ENCODE results near the gene OR10G3. TPM values are rescaled to one million over a fixed set of nuclear protein-coding genes. Genes with fewer than 3 reads are reported as not detected.

OR10G3 gene
- total and polyA plus RNA-seq, 2 of the 13 experiments (the other 11 are each of a cell fraction or from before 2014, with no cell fraction given), result not detected

GRCh38 chr14:21557084-21557901 is 22.6 kb downstream of the OR10G3 start (continued):
- TF ChIP-seq TP53 (CRISPR knock-in tag; conservative IDR thresholded peaks at IDR 0.05) (no peak), ZNF235 (CRISPR knock-in tag; IDR thresholded peaks at IDR 0.05; ENCODE audit: borderline replicate concordance) (no peak), DNMT3B (CRISPR knock-in tag; conservative IDR thresholded peaks at IDR 0.05) (0 out of 2 replicates have a peak, but pooled peaks have one; percentile 68), ZNF382 (CRISPR knock-in tag; IDR thresholded peaks at IDR 0.05; ENCODE audit: borderline replicate concordance) (no peak), ZNF670 (CRISPR knock-in tag; IDR thresholded peaks at IDR 0.05; ENCODE audit: borderline replicate concordance) (peak; percentile 23; the same call in 1 of the 2 replicates), MTF1 (CRISPR knock-in tag; IDR thresholded peaks at IDR 0.05) (no peak), SOX13 (IDR thresholded peaks at IDR 0.05) (0 out of 2 replicates have a peak, but pooled peaks have one; percentile 16), SOX13 (CRISPR knock-in tag; conservative IDR thresholded peaks at IDR 0.05 in 1 of 2, IDR thresholded peaks at IDR 0.05 in 1 of 2) (peak in 1 of 2 experiments; percentile 65; a peak in 1 of 4 replicates), XBP1 (CRISPR knock-in tag; IDR thresholded peaks at IDR 0.05) (no peak), ZSCAN9 (CRISPR knock-in tag; IDR thresholded peaks at IDR 0.05; ENCODE audit: borderline replicate concordance) (0 out of 2 replicates have a peak, but pooled peaks have one; percentile 46), SRY (CRISPR knock-in tag; IDR thresholded peaks at IDR 0.05) (no peak), ARNT (IDR thresholded peaks at IDR 0.05) (no peak), ZNF124 (CRISPR knock-in tag; IDR thresholded peaks at IDR 0.05) (no peak), JDP2 (CRISPR knock-in tag; IDR thresholded peaks at IDR 0.05; ENCODE audit: borderline replicate concordance) (no peak), FOXA3 (CRISPR knock-in tag; IDR thresholded peaks at IDR 0.05) (peak; percentile 52), BHLHE40 (IDR thresholded peaks at IDR 0.05; ENCODE audit: low read length) (peak; percentile 45; the same call in 1 of the 2 replicates), GTF3A (CRISPR knock-in tag; conservative IDR thresholded peaks at IDR 0.05) (no peak), HDAC6 (IDR thresholded peaks at IDR 0.05; ENCODE audit: low read depth, low read length) (no peak), ZEB1 (IDR thresholded peaks at IDR 0.05; ENCODE audit: insufficient replicate concordance, low read depth) (peak; percentile 64)
- TF ChIP-seq, protein P1, sequence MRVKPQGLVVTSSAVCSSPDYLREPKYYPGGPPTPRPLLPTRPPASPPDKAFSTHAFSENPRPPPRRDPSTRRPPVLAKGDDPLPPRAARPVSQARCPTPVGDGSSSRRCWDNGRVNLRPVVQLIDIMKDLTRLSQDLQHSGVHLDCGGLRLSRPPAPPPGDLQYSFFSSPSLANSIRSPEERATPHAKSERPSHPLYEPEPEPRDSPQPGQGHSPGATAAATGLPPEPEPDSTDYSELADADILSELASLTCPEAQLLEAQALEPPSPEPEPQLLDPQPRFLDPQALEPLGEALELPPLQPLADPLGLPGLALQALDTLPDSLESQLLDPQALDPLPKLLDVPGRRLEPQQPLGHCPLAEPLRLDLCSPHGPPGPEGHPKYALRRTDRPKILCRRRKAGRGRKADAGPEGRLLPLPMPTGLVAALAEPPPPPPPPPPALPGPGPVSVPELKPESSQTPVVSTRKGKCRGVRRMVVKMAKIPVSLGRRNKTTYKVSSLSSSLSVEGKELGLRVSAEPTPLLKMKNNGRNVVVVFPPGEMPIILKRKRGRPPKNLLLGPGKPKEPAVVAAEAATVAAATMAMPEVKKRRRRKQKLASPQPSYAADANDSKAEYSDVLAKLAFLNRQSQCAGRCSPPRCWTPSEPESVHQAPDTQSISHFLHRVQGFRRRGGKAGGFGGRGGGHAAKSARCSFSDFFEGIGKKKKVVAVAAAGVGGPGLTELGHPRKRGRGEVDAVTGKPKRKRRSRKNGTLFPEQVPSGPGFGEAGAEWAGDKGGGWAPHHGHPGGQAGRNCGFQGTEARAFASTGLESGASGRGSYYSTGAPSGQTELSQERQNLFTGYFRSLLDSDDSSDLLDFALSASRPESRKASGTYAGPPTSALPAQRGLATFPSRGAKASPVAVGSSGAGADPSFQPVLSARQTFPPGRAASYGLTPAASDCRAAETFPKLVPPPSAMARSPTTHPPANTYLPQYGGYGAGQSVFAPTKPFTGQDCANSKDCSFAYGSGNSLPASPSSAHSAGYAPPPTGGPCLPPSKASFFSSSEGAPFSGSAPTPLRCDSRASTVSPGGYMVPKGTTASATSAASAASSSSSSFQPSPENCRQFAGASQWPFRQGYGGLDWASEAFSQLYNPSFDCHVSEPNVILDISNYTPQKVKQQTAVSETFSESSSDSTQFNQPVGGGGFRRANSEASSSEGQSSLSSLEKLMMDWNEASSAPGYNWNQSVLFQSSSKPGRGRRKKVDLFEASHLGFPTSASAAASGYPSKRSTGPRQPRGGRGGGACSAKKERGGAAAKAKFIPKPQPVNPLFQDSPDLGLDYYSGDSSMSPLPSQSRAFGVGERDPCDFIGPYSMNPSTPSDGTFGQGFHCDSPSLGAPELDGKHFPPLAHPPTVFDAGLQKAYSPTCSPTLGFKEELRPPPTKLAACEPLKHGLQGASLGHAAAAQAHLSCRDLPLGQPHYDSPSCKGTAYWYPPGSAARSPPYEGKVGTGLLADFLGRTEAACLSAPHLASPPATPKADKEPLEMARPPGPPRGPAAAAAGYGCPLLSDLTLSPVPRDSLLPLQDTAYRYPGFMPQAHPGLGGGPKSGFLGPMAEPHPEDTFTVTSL (CRISPR knock-in tag; IDR thresholded peaks at IDR 0.05; ENCODE audit: borderline replicate concordance), result no peak
- TF ChIP-seq, protein P2, sequence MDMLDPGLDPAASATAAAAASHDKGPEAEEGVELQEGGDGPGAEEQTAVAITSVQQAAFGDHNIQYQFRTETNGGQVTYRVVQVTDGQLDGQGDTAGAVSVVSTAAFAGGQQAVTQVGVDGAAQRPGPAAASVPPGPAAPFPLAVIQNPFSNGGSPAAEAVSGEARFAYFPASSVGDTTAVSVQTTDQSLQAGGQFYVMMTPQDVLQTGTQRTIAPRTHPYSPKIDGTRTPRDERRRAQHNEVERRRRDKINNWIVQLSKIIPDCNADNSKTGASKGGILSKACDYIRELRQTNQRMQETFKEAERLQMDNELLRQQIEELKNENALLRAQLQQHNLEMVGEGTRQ (IDR thresholded peaks at IDR 0.05; ENCODE audit: low read depth, low read length), result no peak
- TF ChIP-seq, protein P2 (CRISPR knock-in tag; IDR thresholded peaks at IDR 0.05; ENCODE audit: borderline replicate concordance), result no peak

All from HepG2 (cell line).